Renal cortex interstitium (tissue), 11 donors: ENCODE results near the gene GHR. TPM values are rescaled to one million over a fixed set of nuclear protein-coding genes. Genes with fewer than 3 reads are reported as not detected.
"Not testable (repeated sequence)": the region's sequence is repeated elsewhere in the genome, so short reads cannot be mapped to it uniquely, and the experiment has no call there.

Experiments used
- DNase-seq, 11 donors: peaks; one replicate each; pipeline ENCODE4 v3.0.0-alpha.2; 2013; ENCODE audit warnings: low read depth in 9 of 11, low spot score in 4 of 11; ENCODE audit errors: extremely low read depth in 1 of 11
- polyA plus RNA-seq, 3 donors: library from polyadenylated mRNA; unstranded; fragments of 120-200 nt; gene quantifications; one replicate each; pipeline ENCODE4 v1.2.1, GENCODE V29; 2013; ENCODE audit not compliant: insufficient read length in 3 of 3

The GHR gene
- polyA plus RNA-seq, 3 donors, result 20.7 to 26.1 (median 20.8) TPM

DNA sequence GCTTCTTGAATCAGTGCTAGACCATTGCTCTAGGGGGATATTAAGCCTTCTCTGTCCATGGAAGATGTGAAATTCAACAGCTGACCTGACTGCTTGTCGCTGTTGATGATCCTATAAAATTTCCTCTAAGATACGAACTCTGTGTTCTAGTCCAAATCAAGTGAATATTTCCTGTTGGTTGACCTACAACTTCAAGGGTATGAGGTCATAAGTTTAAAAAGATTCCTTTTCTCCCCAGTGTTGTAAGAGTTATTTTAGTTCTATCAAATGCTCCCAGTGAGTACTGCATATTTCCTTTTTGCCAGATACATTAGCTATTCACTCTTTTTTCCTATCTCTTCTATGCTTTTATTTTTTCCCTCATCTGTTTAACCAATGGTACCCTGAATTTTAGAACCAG lies 230.5 kb downstream of the GHR start:
- DNase-seq, result no peak

DNA sequence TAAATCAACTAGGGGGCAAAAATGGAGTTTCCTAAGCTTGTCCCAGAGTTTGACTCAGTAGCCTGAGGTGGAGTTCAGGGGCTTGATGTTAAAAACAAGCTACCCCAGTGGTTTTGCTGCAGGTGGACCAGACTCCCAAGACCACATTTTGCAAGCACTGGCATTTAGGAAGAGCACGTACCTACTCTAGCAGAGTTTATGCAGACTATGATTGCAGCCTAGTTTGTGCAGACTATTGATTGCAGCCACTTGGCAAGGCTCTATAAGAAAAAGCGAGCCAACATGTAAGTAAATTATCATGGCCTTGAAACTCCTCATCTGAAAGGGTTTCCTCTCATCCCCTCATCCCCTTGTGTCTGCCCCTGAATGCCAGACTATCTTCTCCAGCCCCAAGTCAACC lies 231.4 kb downstream of the GHR start:
- no peak for DNase-seq

DNA sequence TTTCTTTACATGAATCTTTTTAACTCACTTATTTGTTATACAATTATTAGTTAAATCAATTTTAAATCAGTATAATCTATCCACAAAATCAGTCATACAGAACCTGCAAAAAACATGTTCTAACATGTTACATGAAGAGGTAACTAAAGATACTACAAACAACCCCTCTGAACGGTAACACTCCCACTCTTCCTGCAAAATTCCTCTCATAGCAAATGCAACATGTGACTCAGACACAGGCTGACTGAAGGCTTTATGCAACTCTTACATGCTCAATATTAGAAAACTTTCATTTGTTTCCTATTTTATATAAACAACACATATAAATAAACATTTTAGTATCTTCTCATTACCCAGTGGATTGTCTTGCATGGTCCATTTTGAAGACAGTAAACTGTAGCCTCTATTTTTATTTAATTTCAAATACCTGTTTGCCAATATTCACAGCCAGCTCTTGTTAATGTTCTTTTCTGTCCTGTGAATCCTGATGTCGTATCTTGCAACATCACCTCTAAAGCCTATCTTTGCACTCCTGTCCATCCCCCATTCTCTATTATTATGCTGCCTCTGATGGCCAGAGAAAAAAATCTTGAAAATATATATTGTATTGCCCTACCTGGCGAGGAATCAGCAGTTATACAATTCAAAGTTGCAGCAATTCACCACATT lies 232.9 kb downstream of the GHR start:
- peak in 1 of 11 donors; percentile 25 for DNase-seq

DNA sequence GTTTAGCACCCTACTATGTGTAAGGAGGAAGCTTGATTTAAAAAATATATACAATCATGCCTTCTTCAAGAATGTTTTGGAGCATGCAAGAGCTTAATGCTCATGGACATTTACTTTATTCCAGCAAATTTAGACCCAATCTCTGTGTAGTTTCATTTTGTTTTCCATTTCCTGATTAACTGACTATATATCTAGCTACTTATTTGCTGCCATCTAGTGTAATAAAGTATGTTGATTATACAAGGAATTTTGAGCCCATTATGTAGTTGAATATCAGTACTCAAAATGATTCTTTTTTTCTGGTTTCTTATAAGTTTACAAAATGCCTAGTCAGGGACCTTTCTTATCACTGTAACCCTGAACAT lies 233.4 kb downstream of the GHR start:
- no peak for DNase-seq

DNA sequence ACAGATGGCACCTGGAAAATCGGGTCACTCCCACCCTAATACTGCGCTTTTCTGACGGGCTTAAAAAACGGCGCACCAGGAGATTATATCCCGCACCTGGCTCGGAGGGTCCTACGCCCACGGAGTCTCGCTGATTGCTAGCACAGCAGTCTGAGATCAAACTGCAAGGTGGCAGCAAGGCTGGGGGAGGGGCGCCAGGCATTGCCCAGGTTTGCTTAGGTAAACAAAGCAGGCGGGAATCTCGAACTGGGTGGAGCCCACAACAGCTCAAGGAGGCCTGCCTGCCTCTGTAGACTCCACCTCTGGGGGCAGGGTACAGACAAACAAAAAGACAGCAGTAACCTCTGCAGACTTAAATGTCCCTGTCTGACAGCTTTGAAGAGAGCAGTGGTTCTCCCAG lies 236.6 kb downstream of the GHR start:
- not testable (repeated sequence) for DNase-seq

DNA sequence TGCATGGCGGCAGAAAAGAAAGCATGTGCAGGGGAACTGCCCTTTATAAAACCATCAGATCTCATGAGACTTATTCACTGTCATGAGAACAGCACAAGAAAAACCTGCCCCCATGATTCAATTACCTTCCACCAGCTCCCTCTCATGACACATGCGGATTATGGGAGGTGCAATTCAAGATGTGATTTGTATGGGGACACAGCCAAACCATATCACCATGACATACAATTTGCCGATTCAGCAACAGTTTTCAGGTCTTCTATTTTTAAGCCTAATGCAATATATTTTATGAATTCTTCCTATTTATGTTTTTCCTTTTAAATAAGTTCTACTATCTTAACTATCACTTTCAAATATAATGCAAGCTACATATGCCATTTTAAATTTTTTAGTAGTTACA lies 242.6 kb downstream of the GHR start:
- DNase-seq, result no peak

DNA sequence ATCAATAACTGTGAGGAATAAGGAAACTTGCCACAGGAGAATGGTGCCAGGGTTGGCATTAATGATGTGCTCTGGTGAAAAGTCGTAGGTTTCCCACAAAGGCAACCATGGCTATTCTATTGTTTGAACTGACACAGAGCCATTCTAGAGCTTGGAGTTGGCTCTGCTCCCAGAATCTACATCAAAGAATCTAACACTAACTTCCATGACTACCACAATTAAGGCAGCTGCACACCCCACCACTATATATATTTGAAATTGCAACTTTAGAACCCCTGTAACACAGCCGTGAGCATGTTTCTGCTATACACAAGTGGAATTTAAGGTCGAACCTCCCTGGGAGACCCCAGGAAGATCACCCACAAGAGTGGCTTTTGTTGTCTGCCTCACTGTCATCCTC lies 243.6 kb downstream of the GHR start:
- no peak for DNase-seq

DNA sequence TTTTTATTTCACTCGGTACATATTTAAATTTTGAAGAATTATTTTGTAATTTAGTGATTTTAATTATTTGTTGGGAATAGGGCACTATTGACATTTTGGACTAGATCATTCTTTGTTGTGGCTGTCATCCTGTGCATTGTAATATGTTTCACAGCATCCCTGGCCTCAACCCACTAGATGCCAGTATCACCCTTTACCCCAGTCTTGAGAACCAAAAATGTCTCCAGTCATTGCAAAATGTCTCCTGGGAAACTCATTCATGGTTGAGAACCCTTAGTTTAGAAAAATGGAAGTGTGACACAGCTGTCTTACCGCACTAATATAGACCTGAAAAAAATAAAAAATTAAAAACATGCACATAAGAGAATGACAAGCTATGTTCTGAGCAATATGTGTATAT lies 245.0 kb downstream of the GHR start:
- no peak for DNase-seq

DNA sequence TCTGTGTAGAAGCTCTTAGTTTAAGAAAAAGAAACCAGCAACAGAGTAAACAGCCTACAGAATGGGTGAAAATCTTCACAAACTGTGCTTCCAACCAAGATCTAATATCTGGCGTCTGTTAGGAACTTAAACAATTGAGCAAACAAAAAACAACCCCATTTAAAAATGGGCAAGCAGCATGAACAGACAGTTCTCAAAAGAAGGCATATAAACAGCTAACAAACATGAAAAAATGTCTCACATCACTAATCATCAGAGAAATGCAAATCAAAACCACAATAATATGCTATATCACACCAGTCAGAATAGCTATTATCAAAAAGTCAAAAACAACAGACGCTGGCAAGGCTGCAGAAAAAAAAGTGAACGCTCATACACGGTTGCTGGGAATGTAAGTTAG lies 249.7 kb downstream of the GHR start:
- DNase-seq, result no peak

DNA sequence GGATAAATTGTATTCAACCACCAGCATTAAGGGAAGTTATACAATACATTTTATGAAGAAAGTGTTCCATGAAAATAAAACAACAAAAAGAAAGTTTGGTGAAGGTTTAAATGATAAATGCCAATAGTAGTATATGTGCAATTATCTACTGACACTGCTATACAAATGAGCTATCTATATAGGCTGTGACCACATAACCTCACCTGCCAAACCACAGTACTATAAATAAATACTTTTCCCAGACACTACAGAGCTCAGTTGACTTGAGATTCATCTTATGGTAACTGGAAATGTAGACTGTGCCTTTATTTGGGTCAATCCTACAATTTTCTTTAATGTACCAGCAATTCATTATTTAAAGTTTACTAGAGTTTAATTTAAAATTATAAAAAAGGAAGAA lies 252.4 kb downstream of the GHR start:
- no peak for DNase-seq

DNA sequence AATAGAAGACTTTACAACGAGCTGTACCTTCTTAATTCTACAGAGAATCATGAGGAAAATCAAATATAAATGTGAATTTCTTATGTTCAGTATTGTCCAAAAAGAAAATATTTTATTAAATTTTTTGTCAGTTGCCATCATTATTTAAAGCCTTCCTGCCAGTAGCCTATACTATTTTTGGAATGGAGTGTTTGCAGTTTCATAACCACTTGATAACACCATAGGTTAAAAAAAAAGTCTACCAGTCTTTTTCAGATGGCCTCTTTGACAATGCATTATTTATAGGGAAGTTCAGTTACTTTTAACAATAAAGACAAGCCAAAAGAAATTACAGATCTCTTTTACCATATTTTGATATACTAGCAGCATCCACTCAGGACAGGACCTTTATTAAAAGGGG lies 253.1 kb downstream of the GHR start:
- DNase-seq, result no peak

DNA sequence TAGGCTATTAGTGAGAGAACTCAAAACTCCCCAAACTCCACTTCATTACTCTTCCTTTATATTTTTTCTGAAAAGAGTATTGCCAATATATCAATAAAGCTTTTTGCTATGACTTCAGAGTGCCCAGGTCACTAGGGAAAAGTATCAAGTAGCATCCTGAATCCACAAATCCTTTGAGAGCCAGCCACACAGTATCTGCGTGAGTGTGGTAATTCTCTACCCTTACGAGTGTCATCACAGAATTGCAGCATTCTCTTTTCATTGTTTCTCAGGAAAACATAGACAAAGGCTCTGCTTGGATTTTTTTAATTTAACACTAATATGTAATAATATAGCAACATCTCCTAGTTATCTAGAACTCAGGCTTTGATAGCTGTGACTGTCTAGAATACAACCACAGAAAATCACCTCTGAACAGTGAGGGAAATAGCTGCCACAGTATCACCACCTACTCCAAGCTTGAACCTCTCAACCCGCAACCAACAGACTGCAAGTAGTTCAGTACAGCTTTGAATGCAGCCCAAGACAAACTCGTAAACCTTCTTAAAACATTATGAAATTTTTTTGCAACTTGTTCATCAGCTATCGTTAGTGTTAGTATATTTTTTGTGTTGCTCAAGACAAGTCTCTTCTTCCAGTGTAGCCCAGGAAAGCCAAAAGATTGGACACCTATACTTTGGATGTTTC lies 254.1 kb downstream of the GHR start:
- DNase-seq, result no peak

DNA sequence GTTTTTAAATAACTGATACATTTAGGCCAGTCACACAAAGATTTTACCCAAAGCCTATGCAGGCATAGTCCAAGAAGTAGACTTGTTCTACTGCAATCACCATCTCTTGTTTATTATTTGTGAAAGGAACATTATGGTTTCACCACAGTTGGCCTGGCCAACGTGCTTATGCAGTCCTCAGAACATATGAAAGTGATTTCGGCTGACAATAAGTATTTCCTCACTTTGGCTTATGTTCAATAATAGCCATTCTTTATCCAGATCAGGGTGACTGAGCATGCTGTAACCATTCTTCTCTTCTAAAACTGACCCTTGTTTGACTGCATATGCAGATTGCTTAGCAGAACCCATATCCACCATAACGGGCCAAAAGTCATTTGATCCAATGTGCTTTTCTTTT lies 256.8 kb downstream of the GHR start:
- no peak for DNase-seq

DNA sequence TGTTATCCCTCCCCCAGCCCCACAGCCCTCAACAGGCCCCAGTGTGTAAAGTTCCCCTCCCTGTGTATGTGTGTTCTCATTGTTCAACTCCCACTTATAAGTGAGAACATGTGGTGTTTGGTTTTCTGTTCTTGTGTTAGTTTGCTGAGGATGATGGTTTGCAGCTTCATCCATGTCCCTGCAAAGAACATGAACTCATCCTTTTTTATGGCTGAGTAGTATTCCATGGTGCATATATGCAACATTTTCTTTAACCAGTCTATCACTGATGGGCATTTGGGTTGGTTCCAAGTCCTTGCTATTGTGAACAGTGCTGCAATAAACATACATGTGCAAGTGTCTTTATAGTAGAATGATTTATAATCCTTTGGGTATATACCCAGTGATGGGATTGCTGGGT lies 261.8 kb downstream of the GHR start:
- DNase-seq, result not testable (repeated sequence)

DNA sequence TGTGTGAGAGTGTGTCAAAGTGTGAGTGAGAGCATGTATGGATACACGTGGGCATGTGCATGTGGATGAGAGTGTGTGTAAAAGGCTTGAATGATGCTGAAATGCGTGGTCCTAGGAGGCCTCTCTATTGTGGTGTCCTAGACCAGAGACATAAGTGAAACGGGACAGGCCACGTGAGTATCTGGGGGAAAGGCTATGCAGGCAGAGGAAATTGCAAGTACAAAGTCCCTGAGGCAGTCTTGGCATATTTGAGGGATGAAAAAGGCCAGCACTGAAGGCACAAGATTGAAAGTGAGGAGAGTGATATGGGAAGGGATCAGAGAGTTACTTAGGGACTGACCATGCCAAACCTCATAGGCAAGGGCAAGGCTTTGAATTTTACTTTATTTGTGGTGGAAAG lies 266.2 kb downstream of the GHR start:
- no peak for DNase-seq

DNA sequence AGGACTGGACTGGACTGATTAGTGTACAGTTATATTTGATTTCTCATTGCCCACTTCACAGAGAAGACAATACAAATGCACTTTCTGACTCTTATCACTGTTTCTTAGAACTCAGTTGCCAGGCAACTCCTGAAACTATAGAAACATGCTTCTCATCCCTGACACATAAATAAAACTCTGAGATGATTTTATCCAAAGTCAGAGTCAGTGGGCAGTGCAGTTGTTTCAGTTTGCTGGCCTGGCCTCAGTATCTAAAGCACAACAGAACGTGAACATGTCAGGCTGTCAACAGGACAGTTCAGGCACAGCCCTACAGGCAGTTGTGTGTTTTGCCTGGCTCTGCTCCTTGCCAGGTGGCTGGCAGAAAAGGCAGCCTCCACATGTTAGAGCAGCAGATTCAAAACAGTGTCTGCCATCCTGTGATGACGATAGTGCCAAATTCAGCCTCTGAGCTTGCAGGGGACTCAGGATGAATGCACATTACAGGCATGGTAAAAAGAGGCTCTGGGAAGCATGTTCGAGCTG lies 268.2 kb downstream of the GHR start:
- peak in 1 of 11 donors; percentile 7 for DNase-seq

DNA sequence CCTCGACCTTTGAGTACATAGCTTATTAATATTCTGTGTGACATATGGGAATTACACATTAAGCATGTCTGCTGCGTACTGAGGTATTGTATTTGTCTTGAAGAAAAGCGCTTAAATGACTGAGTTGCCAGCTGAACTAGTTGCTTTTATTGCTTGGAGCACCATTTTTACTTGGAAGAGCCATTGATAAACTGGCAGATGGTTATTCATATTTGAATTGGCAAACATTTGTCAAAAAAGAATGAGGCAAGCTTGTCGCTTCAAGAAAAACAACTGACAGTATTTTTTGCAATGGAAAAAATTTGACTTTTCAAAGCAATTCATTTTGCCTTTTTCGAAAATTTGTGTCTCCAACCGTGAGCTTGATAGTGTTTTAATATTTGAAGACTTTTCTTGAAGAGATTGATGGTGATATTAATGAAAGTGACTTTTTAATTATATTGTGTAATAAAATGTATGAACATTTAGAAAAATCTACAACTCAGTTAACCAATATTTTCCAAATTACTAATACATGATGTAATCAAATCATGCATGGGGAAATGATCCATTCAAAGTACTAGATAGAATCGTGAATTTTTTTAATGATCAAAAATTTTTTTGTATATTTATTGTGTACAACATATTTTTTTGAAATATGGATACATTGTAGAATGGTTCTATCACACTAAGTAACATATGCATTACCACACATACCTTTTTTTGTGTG lies 278.3 kb downstream of the GHR start:
- no peak for DNase-seq

DNA sequence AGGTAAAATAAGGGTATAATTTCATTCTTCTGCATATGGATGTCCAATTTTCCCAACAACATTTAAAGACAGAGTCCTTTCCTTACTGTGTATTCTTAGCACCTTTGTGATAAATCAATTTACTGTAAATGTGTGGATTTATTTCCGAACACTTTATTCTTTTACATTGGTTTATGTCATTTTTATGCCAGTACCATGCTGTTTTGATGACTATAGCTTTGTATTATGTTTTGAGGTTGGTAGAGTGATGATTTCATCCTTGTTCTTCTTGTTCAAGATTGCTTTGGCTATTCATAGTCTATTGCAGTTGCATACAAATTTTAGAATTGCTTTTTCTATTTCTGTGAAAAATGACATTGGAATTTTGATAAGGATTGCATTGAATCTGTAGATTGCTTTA lies 280.0 kb downstream of the GHR start:
- no peak for DNase-seq

DNA sequence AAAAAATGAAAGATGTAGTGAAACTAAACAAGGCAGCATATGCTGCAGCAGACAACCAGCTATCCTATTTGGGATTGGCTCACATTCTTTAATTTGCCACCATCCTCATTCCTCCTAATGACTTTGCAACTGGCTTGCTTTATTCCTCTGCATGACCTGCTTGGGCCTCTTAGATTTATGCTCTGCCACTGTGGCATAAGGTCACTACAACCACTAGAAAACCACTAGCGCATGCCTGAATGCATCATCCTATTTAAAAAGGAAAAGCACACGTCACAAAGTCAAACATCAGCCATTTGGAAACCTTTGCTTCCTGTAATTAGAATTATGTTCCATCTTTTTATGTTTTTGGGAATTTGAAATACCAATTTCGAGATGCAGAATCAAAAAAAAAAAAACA lies 292.5 kb downstream of the GHR start:
- DNase-seq, result peak in 2 of 11 donors; percentile 3 to 11

DNA sequence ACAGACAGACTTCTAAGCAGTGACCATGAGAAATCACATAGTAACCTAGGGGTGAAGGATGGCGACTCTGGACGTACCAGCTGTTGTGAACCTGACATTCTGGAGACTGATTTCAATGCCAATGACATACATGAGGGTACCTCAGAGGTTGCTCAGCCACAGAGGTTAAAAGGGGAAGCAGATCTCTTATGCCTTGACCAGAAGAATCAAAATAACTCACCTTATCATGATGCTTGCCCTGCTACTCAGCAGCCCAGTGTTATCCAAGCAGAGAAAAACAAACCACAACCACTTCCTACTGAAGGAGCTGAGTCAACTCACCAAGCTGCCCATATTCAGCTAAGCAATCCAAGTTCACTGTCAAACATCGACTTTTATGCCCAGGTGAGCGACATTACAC lies 295.4 kb downstream of the GHR start:
- no peak for DNase-seq
